Measurements from ENCODE around the gene FAM200C.

The FAM200C gene

GRCh38 chr5:160366230-160366629, 33.6 kb downstream of the FAM200C start:
- no peak for DNase-seq

GRCh38 chr5:160363660-160364395, 36.0 kb downstream of the FAM200C start:
- no peak for DNase-seq

GRCh38 chr5:160363211-160363610, 36.6 kb downstream of the FAM200C start:
- no peak for DNase-seq

GRCh38 chr5:160361624-160362228, 38.1 kb downstream of the FAM200C start:
- no peak for DNase-seq

GRCh38 chr5:160360310-160360709, 39.5 kb downstream of the FAM200C start:
- DNase-seq, result no peak

GRCh38 chr5:160359816-160360215, 40.0 kb downstream of the FAM200C start:
- DNase-seq, result no peak

GRCh38 chr5:160359242-160359641, 40.6 kb downstream of the FAM200C start:
- no peak for DNase-seq

GRCh38 chr5:160357861-160358411, 41.9 kb downstream of the FAM200C start:
- no peak for DNase-seq

- DNase-seq, result no peak
Measured at GRCh38 chr5:160357394-160357793, 42.5 kb downstream of the FAM200C start.

- DNase-seq, result no peak
Measured at GRCh38 chr5:160356550-160357347, 43.1 kb downstream of the FAM200C start.

- DNase-seq, result no peak
Measured at GRCh38 chr5:160354666-160355065, 45.2 kb downstream of the FAM200C start.

- DNase-seq, result no peak
Measured at GRCh38 chr5:160353379-160353778, 46.5 kb downstream of the FAM200C start.

- no peak for DNase-seq
Measured at GRCh38 chr5:160352308-160352707, 47.5 kb downstream of the FAM200C start.

- DNase-seq, result no peak
Measured at GRCh38 chr5:160349935-160350303, 49.9 kb downstream of the FAM200C start.

- DNase-seq, result no peak
Measured at GRCh38 chr5:160349249-160349934, 50.5 kb downstream of the FAM200C start.

GRCh38 chr5:160348080-160348479, 51.8 kb downstream of the FAM200C start:
- no peak for DNase-seq

- no peak for DNase-seq
Measured at GRCh38 chr5:160347448-160347847, 52.4 kb downstream of the FAM200C start.

Measured in HCEC 1CT (cell line).